GM21515 (cell line): ENCODE results near the gene BLOC1S1.

Experiments used
- ATAC-seq: cut with Tn5 transposase; IDR thresholded peaks from one replicate; pipeline ENCODE4 v1.9.1; 2021; ENCODE audit not compliant: unreplicated experiment

The BLOC1S1 gene

DNA sequence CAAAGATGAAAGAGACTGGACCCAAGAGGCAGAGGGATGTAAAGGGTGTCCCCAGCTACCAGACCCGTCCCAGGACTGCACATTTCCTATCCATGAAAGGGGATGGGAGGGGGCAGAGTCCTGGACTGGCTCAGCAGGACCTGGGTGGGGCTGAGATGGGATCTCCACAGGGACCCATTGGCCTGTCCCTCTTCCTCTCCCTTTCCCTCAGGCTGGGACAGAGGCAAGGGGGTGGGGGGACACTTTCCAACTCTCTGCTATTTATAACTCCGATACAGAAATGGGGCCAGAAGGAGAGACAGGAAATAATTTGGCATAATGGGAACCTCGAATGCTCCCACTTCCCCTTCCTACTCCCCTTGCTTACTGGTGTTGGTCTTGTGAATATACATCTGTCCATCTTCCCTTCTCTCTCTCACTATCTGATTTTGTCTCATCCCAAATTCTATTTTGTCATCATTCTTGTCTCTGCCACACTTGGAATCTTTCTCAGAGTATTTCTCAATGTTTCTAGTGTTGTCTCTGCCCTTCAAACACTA, 7.1 kb upstream of the BLOC1S1 start:
- ATAC-seq: no peak

- ATAC-seq: no peak
These were observed 3.9 kb upstream of the BLOC1S1 start for GRCh38 chr12:55711786-55712553.

GRCh38 chr12:55712700-55713415, 3.0 kb upstream of the BLOC1S1 start:
- no peak for ATAC-seq

DNA sequence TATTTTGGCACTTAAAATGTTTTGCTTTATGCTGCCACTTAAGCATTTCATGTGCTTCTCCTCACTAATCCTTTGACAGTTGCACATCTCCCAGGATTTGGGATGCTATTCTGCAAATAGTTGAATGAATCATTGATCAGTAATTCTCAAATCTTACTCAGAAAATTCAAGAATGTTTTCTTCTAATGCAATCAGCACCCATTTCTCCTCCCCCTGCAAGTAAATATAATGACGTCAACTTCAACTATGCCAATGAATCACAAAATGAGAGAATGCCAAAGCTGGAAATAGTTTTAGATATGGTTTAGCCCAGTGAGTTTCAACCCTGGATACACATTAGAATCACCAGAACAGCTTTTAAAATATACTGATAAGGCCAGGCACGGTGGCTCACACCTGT, 2.1 kb upstream of the BLOC1S1 start:
- no peak for ATAC-seq

DNA sequence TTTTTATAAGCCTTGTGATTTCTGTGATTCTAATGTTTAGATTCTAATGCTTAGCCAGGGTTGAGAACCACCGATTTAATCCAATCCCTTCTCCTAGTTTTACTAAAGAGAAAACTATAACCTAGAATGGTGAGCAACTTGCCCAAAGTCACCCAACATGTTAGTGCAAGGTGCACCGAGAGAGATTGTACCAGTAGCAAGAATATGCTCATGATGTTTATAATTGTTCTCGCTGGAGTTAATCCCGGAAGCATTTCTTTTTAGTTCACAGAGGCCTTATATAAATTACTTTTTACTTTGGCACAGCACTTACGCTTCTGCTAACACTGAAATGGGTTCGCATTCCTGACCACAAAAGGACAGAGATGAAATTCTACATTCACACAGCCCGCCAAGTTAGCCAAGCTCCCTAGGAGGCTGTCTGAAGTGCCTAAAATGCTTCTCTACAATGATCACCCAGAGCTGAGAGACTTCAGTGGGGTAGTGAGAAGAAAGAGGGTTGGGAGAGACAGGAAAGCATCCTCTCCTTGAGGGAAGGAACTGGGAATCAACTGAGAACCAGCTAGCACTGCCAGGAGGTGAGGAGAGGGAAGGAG, 579 bp upstream of the BLOC1S1 start:
- ATAC-seq: no peak

DNA sequence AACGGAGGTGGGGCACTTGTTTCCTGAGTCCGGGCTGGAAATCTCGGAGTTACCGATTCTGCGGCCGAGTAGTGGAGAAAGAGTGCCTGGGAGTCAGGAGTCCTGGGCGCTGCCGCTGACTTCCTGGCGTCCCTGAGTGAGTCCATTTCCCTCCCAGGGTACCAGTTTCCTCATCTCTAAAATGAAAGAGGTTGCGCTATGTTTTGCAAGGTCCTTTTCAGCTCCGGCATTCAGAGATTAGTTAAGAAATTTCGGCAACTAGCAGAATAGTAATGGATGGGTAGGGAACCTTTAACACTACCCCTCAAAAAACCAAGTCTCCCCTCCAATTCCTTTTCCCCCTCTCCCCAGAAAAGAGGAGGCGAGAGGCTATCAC, 724 bp downstream of the BLOC1S1 start:
- ATAC-seq: peak; percentile 33

DNA sequence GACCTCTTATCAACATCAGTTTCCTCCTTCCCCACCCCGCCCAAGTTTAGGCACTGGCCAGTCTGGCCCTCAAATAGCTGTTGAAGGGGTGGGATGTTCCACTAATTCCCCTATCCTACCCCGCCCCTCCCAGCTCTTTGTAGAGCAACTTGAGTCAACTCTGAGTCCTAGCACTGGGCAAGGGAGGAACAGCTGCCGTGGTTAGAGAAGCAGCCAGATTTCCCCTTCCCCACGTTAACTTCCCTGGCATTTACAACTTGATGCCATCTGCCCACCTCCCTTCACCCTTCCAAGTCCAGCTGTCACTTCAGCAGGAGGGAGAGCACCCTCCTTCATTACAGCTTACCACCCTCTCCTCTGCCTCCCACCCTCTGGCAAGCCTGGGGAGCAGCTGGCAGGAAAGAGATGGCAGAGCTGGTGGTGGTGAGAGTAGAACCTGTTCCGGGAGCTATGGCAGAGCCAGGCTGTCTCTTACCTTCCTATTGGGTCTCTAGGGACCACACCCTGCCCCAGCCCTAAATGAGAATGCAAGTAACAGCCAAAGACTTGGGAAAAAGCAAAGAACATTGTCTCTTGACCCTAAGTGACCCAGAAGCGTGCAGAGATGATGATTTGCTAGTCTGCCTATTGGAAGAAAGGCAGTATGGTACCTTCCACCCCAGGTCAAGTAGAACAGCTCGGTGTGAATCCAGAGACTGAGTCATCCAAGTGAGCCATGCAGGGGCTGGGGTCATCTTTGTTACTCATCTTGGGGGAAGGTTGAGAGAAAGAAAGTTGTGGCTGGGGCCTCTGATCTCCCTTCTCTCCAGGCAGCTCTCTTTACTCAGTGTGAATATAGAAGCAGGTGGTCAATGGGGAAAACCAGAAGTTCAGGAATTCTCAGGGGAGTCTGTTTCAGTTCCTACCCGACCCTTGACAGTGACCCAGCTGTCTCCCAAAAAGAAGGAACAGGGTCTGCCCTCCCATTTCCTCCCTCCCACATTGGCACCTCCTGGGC, 1.5 kb downstream of the BLOC1S1 start:
- no peak for ATAC-seq

DNA sequence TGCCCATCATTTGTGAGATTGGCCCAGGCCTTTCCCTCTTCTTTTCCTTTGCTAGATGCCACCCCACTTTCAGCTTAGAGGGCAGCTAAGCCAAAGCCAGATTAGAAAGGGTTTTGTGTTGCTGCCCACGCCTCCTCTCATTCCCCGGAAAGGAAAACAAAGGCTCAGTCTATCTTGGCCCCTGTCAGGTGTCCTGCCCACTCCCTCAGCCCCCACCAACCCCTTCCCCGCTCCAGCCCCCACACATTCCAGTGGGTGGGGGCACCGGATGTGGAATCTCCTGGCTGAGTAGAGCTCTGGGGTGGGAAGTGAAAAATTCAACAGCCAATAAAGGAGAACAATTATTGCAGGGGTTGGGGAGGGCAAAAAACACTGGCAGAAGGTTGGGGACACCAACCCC, 2.2 kb downstream of the BLOC1S1 start:
- no peak for ATAC-seq

DNA sequence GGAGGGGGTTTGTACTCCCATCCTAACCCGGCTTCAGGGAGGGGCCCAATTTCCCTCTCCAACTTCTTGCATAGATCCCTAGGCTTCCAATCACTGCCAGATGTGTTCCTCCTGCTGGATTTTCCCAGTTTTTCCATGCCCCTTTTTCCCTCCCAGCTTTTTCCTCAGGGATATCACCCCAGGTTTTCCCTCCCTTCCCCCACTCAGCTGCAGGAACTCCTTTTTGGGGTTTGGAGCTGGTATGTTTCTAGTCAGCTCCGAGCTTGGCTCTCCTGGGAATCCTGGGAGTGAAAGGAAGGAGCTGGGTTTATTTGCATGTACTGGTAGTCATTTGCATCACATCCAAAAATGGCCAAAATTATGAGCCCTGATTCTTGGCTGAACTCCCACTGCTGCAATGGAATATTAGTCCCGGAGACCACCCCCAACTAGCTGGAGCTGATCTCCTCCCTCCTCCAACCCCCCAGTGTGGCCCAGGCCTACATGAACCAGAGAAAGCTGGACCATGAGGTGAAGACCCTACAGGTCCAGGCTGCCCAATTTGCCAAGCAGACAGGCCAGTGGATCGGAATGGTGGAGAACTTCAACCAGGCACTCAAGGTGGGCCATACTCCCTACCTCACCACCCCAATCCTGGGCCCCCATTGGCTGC, 2.9 kb downstream of the BLOC1S1 start:
- no peak for ATAC-seq

GRCh38 chr12:55719371-55719770, 3.5 kb downstream of the BLOC1S1 start:
- no peak for ATAC-seq

- ATAC-seq: no peak
These were observed 4.3 kb downstream of the BLOC1S1 start, which contains the start of gene RDH5 for GRCh38 chr12:55720071-55720564. Gene RDH5, plus strand, starts transcription at chr12:55720393. Its CDS starts 792 bp downstream, at chr12:55721185.

GRCh38 chr12:55720894-55721444, 5.1 kb downstream of the BLOC1S1 start:
- no peak for ATAC-seq

GRCh38 chr12:55721601-55722213, 5.9 kb downstream of the BLOC1S1 start:
- ATAC-seq: no peak

DNA sequence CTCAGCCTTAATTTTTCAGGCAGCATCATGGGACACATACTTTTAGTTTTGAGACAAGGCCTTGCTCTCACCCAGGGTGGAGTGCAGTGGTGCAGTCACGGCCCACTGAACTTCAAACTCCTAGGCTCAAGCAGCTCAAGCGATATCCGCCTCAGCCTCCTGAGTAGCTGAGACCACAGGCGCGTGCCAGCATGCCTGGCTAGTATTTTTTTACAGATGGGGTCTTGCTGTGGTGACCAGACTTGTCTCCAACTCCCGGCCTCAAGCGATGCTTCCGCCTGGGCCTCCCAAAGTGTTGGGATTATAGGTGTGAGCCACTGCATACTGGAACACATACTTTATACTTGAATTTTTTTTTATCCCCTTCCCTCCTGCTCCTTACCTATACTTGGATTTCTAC, 7.1 kb downstream of the BLOC1S1 start:
- no peak for ATAC-seq

DNA sequence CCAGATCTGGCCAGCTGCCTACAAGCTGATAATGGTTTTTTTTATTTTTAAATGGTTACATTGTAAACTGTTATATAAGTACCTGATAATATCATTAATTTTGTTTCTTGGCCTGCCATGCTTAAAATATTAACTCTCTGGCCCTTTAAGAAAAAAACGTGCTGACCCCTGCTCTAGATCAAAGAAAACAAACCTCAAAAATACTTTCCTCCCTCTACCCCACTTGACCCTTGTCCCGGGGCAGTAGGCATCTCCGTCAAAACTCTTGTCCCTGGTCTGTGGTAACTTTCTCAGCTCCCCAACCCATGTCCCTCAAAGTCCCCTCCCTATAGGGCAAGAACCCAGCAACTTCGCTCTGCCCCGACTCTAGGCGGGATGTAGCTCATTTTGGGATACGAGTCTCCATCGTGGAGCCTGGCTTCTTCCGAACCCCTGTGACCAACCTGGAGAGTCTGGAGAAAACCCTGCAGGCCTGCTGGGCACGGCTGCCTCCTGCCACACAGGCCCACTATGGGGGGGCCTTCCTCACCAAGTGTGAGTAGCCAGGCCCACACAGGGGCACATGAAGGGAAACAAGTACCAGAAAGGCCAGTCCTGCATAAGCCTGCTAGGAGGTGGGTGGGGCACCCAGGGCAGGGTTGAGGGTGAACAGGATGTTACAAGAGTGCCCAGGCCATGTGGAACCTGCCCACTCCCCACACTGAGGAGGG, 7.8 kb downstream of the BLOC1S1 start:
- no peak for ATAC-seq

DNA sequence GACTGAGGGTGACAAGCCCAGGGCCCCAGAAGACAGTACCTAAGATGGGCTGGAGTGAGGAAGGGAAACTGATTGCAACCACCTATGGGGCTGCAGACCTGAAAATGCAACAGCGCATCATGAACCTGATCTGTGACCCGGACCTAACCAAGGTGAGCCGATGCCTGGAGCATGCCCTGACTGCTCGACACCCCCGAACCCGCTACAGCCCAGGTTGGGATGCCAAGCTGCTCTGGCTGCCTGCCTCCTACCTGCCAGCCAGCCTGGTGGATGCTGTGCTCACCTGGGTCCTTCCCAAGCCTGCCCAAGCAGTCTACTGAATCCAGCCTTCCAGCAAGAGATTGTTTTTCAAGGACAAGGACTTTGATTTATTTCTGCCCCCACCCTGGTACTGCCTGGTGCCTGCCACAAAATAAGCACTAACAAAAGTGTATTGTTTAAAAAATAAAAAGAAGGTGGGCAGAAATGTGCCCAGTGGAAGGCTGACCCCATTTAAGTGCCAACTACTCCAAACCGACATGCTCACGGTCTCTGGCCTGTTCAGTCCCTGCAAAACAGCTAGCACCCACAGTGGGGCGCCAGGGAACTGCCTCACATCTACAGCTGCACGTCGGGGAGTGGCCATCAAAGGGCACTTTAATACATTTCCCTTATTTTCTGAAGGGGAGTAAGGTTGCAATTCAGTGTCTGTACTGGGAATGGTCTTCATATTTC, 8.5 kb downstream of the BLOC1S1 start:
- ATAC-seq: peak; percentile 33

GRCh38 chr12:55724940-55725309, 9.1 kb downstream of the BLOC1S1 start:
- no peak for ATAC-seq

DNA sequence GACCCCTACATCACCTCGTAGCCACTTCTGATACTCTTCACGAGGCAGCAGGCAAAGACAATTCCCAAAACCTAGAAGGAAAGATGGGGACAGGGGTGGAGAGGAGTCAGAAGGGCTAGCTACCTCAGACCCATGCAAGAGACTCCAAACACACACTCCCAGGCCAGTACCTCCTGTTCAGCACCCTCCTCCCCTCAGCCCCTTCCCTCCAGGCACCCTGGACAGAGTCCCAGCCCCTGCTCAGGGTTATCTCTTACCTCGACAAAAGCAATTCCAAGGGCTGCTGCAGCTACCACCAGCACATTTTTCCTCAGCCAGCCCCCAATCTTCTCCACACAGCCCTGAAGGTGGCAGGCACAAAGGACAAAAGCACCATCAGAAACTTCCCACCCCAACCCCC, 9.7 kb downstream of the BLOC1S1 start:
- no peak for ATAC-seq
